Mesothelial cell of epicardium (in vitro differentiated cells): ENCODE measurements around the gene MAP7D3. TPM values are rescaled to one million over a fixed set of nuclear protein-coding genes. Genes with fewer than 3 reads are reported as not detected.
A peak's percentile ranks its signal among the peaks of the same experiment; 100 is the strongest.
"Not testable (repeated sequence)": the region's sequence is repeated elsewhere in the genome, so short reads cannot be mapped to it uniquely, and the experiment has no call there.

Experiments used
- DNase-seq, 2 experiments: peaks; one replicate each; pipeline ENCODE4 v3.0.0; 2021; ENCODE audit warnings: low spot score in 2 of 2; ENCODE audit not compliant: unreplicated experiment in 2 of 2
- H3K27ac Mint-ChIP-seq: 2 replicates; pipeline ENCODE4 v1.8.0; 2021; ENCODE audit warnings: mixed read lengths
- H3K27me3 Mint-ChIP-seq: 2 replicates; pipeline ENCODE4 v1.8.0; 2021; ENCODE audit warnings: low read depth, mixed read lengths
- H3K36me3 Mint-ChIP-seq: 2 replicates; pipeline ENCODE4 v1.8.0; 2021; ENCODE audit warnings: mixed read lengths
- H3K4me1 Mint-ChIP-seq: 2 replicates; pipeline ENCODE4 v1.8.0; 2021; ENCODE audit warnings: mixed read lengths
- H3K4me3 Mint-ChIP-seq: 2 replicates; pipeline ENCODE4 v1.8.0; 2021; ENCODE audit warnings: mild to moderate bottlenecking, moderate library complexity, mixed read lengths
- H3K9me3 Mint-ChIP-seq: 2 replicates; pipeline ENCODE4 v1.8.0; 2021; ENCODE audit warnings: mixed read lengths
- CTCF ChIP-seq: fragments of 200-600 bp; sonication (generic); IDR thresholded peaks from one replicate; pipeline ENCODE4 v1.5.0; 2021; ENCODE audit warnings: antibody characterized with exemption; ENCODE audit not compliant: unreplicated experiment
- total RNA-seq: library from RNA; stranded (reverse); gene quantifications from 3 replicates; pipeline ENCODE4 v1.2.1, GENCODE V29; 2021

MAP7D3 gene
- total RNA-seq, result 10.3 to 10.6 TPM (median 10.4 TPM) in 3 replicates

GRCh38 chrX:136251041-136251991 lies at the start of gene MAP7D3:
MAP7D3 (minus strand) TSS chrX:136251400; CDS start chrX:136251358, 42 bp downstream.
- Mint-ChIP-seq H3K27ac (peak within 1 kb of the TSS; percentile 82), H3K9me3 (peaks cover 4% of the 10 kb centered on the region)
- DNase-seq, result peak; percentile 43 to 47

GRCh38 chrX:136300721-136301120 lies 49.5 kb upstream of the MAP7D3 start, which contains the start of gene ADGRG4:
ADGRG4 (plus strand) TSS chrX:136300963; CDS start chrX:136308778, 7,815 bp downstream.
- not testable (repeated sequence) for H3K4me1 Mint-ChIP-seq, H3K36me3 Mint-ChIP-seq, H3K27ac Mint-ChIP-seq, DNase-seq, H3K27me3 Mint-ChIP-seq, H3K4me3 Mint-ChIP-seq
- peaks cover 36% of the 10 kb centered on the region for H3K9me3 Mint-ChIP-seq

More at GRCh38 chrX:136251041-136251991, at the start of gene MAP7D3:
- no peak for TF ChIP-seq CTCF
- H3K4me1 Mint-ChIP-seq, result no peaks in the 10 kb centered on the region
- H3K27me3 Mint-ChIP-seq, result peaks cover 5% of the 10 kb centered on the region
- H3K36me3 Mint-ChIP-seq, result no peaks in the 10 kb centered on the region
- H3K4me3 Mint-ChIP-seq, result peak within 1 kb of the TSS; percentile 80

GRCh38 chrX:136295380-136295779 lies 44.2 kb upstream of the MAP7D3 start:
- H3K27ac Mint-ChIP-seq, result no peak overlapping the region
- H3K27me3 Mint-ChIP-seq, result peaks cover 3% of the 10 kb centered on the region
- no peak for TF ChIP-seq CTCF
- H3K9me3 Mint-ChIP-seq, result peaks cover 23% of the 10 kb centered on the region
- no peaks in the 10 kb centered on the region for H3K36me3 Mint-ChIP-seq
- no peaks in the 10 kb centered on the region for H3K4me1 Mint-ChIP-seq
- no peak for DNase-seq
- H3K4me3 Mint-ChIP-seq, result no peak overlapping the region

GRCh38 chrX:136292656-136293055 lies 41.5 kb upstream of the MAP7D3 start:
- TF ChIP-seq CTCF, result no peak
- no peaks in the 10 kb centered on the region for H3K4me1 Mint-ChIP-seq
- no peaks in the 10 kb centered on the region for H3K36me3 Mint-ChIP-seq
- H3K4me3 Mint-ChIP-seq, result no peak overlapping the region
- DNase-seq, result no peak
- H3K27ac Mint-ChIP-seq, result no peak overlapping the region
- H3K27me3 Mint-ChIP-seq, result peaks cover 3% of the 10 kb centered on the region
- H3K9me3 Mint-ChIP-seq, result peaks cover 17% of the 10 kb centered on the region

GRCh38 chrX:136291824-136292223 lies 40.6 kb upstream of the MAP7D3 start:
- Mint-ChIP-seq H3K4me3 (no peak overlapping the region), H3K9me3 (peaks cover 16% of the 10 kb centered on the region), H3K36me3 (no peaks in the 10 kb centered on the region), H3K27me3 (peaks cover 3% of the 10 kb centered on the region), H3K27ac (no peak overlapping the region), H3K4me1 (no peaks in the 10 kb centered on the region)
- DNase-seq, result no peak
- TF ChIP-seq CTCF, result no peak

GRCh38 chrX:136286375-136286774 lies 35.2 kb upstream of the MAP7D3 start:
- H3K4me1 Mint-ChIP-seq, H3K27me3 Mint-ChIP-seq, DNase-seq, H3K36me3 Mint-ChIP-seq, H3K4me3 Mint-ChIP-seq, H3K27ac Mint-ChIP-seq: not testable (repeated sequence)
- peaks cover 10% of the 10 kb centered on the region for H3K9me3 Mint-ChIP-seq
